SHP77 (cell line): Measurements from ENCODE around the gene ANO2.

Source experiments
- DNase-seq, 2 experiments: peaks; one replicate each; lab custom pipeline; 2025; lab: John Stamatoyannopoulos, UW

The ANO2 gene

DNA sequence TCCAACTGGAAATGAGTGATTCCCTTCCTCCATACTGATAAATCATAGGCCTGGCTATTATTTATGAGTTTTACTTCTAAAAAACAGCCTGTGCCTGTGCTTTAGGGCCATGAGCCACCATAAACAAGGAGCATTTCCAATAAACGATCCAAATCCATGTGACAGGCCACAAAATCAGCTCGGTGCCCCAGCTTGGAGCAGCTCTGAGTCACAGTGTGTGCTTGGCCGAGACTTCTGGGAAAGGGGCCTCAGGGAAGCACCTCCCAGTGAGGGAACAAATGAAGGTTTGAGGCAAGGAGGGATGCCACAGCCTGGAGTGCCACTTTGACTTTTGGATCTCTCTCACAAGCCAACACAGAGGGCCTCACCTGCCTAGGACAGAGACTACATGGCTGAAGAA lies 322.8 kb downstream of the ANO2 start:
- no peak for DNase-seq

DNA sequence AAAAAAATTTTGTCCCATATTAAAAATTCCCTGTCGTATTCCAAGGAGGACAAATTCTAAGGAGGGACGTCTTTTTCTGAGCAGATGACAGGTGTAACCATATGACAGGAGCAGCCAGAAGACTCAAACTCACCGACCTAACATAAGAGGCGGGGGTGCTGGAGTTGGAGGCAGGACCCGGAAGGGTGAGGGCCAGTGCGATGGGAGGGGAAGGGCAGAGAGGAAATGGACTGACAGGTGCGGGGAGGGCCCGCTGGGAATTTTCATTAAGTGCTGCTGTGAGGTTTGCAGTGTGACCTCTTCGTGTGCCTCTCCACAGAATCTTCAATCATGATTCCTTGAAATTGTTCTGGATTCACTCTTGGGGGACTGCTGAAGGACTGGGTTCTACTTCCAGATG lies 323.7 kb downstream of the ANO2 start:
- no peak for DNase-seq

DNA sequence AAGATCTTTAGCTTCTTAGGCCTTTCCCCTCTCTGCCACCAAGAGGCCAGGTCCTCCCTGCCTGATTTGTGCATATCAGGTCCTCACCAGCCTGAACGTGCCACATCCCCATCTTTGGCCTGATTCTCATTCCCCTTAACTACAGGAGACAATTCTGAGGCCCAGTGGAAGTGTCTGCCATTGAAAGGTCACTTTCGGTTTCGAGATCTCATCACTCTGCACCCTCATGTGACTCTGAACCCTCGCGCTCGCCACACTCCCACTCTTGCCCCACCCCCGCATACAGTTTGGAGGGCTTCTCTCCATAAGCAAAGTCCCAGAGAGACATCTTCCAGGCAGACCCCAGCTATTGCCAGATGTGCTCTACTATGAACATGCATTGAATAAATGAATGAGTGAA lies 324.2 kb downstream of the ANO2 start:
- no peak for DNase-seq

DNA sequence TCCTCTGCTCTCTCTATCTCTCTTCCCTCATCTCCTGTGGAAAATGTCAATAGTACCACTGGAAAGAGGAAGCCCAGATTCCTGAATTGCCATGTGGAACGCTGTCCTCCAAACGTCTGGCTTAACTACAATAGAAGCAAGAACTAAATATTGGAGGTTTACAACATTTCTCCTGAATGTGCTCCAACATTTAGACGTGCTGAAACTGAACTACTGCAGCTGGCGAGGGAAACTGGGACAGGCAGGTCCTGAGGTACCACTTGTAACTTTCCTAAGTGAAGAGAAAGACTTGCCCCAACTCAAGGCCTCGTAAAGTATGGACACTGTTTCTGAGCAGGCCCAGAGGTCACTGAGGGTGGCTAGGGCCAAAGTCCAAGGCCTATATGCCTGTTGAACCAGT lies 325.4 kb downstream of the ANO2 start:
- no peak for DNase-seq

DNA sequence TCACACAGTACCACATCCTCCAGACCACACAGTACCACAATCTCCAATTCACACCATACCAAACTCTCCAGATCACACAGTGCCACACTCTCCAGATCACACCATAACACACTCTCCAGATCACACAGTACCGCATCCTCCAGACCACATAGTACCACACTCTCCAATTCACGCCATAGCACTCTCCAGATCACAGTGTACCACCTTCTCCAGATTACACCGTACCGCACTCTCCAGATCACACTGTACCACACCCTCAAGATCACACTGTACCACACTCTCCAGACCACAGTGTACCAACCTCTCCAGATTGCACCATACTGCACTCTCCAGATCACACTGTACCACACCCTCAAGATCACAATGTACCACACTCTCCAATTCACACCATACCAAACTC lies 328.2 kb downstream of the ANO2 start:
- no peak for DNase-seq

DNA sequence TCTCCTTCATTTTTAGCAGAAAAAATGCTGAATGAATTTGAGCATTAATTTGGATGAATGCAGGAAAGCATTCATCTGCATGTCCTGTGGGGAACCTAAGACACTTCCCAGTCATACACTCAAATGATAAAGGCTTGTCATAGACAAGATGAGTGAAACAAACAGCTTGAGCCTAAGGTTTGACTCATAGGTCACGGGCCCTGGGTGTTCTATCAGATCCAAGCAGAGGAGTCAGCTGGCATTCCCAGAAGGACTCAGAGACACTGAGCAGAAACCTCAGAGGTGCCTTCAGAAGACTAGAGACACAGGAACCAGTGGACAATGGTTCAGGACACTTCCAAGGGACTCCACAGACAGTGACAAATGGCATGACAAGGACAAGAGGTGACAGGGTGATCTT lies 329.3 kb downstream of the ANO2 start:
- DNase-seq: no peak

DNA sequence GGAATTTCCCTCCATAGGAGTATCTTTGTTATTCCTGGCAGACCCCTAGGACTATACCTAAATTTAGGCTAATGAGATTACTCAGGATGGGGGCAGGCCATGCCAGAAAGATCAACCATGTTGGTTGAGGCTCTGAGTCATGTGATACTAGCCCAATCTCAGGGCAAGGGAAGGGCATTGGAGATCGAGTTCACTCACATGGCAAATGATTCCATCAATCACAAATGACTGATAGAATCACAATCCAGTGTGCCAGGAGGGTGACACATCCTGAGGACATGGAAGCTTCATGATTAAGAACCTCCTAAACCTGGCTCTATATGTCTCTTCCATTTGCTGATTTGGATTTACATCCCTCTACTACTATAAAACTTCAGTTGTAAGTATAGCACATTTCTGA lies 330.8 kb downstream of the ANO2 start:
- no peak for DNase-seq

DNA sequence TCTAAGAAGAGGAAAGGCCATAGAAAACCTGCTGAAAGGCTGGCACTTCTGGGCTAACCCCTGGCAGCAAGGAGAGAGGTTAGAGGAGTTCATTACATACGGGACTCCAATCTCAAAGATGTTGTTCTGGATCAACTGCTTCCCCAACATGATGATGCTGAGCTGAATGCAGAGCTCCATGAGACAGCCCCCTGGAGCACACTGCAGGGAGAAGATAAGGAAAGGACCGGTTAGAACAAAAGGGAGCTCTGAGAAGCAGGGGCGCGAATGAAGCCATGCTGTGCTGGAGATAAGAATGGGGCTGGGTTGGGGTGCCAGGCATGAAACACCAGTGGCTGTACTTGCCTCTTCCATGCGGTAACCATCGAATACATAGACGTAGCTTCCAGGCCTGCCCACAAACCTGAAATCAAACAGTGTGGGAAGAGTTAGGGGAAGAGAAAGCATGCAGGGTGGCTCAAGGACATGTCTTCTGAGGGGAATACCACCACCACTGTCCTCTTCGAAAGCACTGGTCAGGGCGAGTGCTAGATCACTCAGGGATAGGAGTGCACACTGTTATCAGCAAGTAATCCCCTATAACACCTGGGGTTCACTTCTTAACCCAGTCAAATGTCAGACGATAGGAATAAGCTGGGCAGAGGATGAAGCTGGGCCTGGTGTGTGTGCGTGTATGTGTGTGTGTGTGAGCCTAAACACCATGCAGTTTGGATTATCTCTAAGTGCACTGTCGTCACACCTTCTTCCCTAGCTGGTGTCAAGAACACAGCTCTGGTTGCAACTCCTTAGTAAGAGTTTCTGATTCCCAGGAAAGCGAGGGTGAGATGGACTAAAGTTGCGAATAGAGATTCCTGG lies 332.3 kb downstream of the ANO2 start:
- no peak for DNase-seq

DNA sequence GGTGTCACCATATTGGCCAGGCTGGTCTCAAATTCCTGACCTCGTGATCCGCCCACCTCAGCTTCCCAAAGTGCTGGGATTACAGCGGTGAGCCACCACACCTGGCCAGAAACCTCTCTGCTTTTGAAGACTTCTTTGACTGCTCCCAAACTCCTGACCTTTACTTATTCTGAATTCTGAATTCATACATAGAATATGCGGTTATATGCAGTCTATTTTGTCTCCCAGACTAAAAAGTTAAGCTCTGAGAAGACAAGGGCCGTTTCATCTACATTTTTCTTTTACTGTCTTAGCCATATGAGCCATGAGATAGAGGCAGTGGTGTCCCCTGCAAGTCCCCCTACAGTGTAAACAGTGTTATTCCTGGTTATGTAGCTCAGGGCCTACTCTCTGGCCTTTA lies 333.9 kb downstream of the ANO2 start:
- DNase-seq: no peak

DNA sequence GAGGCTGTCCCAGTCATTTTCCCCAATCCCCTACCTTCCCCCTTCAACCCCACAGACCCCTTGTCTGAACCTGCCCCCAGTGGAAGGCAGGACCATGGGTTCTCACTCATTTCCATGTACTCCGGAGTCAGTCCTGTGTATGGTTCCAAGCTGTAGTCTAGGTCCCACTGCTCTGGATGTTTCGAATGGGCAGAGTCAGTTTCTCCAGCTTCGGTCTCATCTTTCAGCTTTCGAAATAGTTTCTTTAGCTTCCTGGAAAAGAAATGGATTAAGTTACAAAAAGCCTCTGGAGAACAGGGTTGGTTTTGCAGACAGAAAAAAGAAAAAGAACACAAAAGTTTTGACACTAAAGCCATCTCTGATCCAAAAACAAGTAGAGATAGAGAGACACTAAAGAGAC lies 345.7 kb downstream of the ANO2 start:
- DNase-seq: no peak

DNA sequence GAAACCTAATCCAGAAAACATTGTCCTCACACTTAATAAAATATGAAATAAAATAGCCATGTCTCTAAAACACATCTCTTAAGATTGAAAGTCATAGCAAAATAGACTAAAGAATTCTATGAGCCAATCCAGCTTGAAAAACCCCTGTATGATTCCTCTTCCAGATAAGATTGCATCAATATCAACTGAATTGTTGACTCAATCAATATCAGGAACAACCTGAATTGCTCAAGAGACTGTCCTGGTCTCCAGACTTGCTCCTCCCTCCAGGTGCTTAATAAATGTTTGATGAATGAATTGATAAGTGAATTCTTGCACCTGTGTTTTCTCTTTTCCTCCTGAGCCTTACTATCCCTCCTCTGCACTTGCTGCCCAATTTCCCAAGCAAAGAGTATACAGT lies 351.1 kb downstream of the ANO2 start:
- no peak for DNase-seq

DNA sequence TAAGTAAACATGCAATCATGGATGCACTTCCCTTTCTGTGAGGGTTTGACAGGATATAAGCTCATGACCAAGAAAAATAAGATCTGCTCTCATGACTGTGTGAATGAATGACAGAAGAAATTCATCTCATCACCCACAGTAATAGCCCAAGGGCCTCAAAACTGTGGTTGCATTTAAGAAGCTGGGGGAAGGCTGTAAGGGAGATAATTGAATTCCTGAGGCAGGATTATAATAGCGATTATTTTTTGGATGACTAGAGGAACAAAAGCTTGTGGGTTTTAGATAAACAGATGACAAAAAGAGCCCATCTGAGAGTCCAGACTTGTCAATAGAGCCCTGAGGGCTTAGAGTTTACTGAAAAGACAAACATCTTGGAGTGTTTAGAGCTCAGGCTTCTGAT lies 352.0 kb downstream of the ANO2 start:
- no peak for DNase-seq

DNA sequence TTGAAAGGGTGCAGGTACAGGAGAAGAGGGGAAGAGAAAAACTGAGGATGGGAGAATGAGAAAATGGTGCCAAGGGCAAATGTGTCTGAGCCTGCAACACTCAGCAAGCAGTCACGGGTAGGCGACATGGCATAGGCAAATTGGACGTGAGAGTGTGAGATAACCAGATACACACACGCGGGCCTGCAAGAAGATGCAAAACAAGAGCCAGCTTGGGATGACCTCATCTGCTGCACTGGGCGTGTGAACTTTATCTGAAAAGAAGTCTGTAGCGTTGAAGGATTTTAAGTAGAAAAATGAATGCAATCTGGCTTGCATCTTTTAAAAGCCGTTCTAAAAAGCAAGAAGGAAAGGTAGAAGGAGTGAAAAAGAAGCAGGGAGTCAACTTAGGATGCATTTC lies 352.7 kb downstream of the ANO2 start:
- DNase-seq: no peak

DNA sequence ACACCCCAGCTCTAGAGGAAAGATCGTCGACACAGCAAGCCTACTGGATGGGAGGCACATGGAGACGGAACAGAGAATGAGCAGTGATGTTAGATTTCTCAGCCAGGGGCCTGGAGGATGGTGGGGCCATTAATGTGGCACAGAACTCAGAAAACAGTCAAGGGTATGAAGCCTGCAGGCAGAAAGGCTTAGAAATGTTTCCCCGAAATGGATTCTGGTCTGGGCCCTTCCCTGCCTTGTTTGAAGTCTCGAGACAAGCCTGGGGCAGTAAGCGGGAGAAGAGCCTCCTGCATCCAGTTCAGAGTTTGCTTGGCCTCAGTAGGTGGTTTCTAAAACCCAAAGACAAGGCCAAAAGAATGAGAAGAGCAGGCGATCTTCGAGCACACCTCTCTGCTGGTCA lies 354.7 kb downstream of the ANO2 start:
- DNase-seq: no peak

DNA sequence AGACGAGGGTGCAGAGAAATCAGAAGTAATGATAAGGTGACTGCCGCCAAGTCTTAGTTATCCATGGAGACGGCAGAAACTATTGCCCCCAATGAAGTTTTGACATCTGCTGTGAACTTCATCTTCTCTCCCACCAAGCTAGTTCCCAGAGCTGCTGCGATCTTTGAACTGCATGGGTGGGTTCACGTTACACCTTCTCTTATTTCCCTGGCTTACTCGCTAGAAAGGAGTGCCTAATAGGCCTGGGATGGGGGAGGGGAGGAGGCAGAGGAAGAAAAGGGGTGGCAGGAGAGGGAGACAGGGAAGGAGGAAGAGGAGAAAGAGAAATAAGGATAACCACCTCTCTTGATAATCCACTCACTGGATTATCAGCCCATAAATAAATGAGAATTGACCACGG lies 356.0 kb downstream of the ANO2 start:
- no peak for DNase-seq

DNA sequence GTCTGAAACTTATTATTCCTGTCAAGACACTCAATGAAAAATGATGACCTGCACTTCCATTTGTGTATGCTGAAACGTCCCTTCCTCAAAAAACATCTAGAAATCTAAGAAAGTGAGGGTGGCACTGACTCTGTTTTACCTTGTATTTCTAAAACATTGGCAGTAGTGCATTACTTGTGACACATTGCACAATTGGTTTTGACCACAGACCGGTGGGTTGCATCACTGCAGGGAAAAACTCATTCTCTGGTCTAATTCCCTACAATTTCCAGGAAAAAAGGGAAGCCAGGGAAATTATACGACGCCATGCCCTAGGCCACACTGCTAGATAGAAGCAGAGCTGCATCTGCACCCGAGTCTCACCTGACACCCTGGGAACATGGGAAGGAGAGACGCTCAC lies 356.5 kb downstream of the ANO2 start:
- DNase-seq: no peak

DNA sequence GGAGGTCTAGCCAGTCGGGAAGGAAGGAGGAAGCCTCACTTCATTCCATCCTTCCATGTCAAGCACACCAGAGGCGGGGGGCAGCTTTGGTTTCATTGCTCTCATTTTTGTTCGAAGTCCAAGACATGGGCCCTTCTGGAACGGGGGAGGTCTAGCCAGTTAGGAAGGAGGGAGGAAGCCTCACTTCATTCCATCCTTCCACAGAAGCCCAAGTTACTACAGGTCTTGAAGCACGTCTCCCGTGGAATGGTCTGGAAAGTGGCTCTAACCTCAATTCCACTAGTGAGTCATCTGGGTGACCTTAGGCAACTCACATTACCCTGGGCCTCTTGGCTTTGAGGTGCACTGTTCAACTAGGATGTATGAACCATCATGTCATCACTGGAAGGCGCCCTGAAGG lies 356.9 kb downstream of the ANO2 start:
- no peak for DNase-seq

DNA sequence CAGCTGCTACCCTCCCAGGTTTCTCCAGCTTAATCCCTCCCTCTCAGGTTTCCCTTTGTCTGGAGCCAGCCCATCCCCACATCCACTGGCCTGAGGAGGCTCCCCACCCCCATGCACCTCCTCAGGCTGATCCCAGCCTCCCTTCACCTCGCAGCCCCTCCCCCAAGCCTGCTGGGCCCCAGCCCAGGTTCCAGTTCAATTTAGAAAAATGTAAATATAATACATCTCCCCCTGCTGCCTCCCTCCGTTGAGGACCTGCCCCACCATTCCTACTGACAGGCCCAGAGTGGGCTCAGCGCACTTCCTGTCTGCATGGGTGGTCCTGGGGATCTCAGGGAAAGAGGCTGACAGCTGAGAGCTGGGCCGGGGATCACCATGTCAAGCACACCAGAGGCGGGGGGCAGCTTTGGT lies 357.3 kb downstream of the ANO2 start:
- no peak for DNase-seq

DNA sequence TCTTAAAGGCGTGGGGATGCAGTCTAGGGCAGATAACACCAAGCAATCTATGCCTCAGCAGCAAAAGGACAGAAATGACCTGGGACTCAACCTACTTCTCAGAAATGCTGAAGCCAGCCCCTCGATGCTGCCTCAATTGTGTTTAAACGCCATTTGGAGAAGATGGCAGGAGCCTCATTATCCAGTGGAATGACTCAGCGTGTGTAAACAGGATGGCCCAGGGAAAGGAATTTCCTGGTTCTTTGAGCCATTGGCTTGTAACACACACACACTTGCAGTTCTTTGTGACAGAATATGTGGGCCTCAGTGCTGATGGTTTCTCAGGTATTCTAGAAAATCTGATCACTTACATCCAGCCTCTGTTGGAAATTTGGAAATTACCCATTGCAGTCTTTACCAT lies 358.9 kb downstream of the ANO2 start:
- no peak for DNase-seq

DNA sequence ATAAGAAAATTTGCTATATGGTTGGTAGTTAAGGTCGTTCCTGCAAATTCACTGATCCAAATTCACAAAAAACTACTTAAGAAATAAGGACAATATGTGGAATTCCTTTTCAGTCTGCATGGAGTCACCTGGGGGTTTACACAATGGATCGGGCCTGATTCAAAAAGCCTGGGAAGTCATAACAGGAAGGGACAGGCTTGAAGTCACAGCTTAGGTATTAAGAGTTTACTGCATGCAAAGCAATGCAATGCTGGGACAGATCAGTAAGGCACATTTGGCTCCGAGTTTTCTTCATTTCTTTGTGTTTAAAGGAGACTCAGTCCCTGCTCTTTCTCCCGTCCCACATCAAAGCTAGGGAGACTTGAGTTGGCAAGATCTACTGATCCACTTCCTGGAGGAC lies 359.9 kb downstream of the ANO2 start:
- DNase-seq: no peak

DNA sequence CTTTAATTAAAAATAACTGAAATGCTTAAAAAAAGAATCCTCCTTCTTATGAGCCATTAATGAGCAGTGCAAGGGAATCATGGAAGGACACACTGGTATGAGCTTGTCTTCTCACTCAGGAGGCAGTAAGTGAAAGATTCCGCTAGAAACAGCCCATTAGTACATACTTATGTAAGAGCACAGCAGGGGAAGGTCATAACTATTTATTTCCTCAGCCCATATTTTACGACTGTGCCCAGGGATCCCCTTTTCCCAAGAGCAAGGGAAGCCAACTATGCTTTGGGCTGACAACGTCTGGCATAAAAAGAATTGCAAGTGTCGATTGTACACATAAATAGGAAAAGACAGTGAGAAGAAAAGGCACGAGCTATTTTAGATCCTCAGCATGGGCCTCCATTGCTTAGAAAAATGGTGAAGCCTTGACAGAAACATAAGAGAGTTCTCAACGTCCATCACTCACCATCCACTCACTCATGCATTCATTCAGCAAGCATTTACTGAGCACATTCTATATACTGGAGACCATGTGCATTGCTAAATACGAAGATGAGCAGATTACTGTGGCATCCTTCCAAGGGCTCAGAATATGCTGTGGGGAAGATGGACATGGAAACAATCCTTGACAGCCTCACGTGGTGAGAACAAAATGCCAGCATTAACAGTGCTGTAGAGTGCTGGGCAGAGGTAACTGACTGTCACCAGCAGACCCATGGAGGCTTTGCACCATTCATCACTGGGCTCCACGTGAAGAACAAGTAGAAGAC lies 360.5 kb downstream of the ANO2 start:
- no peak for DNase-seq

DNA sequence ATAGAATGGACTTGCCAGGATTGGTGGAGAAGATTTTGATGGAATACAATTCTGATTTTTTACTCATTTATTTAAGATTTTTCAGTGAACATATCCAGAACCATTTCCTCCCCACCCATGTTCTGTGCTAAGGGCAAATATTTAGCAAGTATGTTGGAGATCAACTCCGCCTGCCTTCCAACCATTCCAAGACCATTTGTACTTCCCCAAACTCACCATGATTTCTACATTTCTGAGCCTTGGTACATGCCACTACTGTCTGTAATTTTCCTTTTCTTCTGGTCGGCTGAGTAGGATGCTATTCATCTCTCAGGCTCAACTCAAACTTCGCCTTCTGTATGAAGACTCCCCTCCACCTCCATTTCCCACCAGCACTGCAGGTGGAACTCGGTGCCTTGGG lies 362.5 kb downstream of the ANO2 start:
- DNase-seq: no peak

DNA sequence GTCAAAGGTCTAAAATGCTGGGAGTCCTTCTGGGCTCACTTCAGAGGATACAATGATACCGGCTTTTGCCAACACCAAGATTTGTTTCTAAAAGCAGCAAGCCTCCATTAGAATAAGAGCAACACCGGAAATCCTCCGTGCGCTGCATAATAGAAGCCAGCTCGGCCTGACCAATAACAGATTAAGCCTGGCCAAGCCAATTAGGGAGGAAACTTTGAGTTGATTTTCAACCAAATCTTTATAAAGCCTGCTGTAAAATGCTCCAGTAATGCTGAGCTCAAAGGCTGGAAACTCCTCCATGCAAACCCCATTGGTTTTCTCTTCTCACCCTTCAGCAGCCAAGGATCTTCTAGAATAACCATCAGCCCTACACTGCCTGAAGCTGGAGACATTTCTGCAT lies 363.0 kb downstream of the ANO2 start:
- no peak for DNase-seq

DNA sequence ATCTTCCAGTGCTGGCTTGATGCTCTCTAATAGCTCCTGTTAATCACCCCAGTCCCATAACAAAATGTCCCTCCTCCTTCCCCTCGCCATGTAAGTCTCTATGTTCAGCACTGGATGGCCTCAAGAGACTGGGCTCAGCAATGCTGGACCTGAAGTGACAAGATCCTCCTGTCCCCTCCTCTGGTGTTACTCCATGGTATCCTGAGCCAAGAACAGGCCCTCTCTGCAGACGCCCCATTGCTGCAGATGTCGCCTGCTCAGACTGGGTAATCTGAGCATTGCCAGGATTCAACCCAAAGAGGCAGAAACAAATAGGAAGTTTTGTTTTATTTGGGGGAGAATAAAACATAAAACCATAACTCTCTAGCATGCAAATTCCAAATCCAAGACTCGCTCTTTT lies 363.4 kb downstream of the ANO2 start:
- DNase-seq: no peak
